ENCODE measurements around the gene AKAIN1.

GRCh38 chr18:5173646-5174045 lies 23.4 kb downstream of the AKAIN1 start:
- TF ChIP-seq EZH2phosphoT487 (IDR thresholded peaks at IDR 0.05; ENCODE audit: borderline replicate concordance, low read depth, low read length): no peak
- TF ChIP-seq, protein P1, sequence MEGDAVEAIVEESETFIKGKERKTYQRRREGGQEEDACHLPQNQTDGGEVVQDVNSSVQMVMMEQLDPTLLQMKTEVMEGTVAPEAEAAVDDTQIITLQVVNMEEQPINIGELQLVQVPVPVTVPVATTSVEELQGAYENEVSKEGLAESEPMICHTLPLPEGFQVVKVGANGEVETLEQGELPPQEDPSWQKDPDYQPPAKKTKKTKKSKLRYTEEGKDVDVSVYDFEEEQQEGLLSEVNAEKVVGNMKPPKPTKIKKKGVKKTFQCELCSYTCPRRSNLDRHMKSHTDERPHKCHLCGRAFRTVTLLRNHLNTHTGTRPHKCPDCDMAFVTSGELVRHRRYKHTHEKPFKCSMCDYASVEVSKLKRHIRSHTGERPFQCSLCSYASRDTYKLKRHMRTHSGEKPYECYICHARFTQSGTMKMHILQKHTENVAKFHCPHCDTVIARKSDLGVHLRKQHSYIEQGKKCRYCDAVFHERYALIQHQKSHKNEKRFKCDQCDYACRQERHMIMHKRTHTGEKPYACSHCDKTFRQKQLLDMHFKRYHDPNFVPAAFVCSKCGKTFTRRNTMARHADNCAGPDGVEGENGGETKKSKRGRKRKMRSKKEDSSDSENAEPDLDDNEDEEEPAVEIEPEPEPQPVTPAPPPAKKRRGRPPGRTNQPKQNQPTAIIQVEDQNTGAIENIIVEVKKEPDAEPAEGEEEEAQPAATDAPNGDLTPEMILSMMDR (conservative IDR thresholded peaks at IDR 0.05; ENCODE audit: low read length): no peak
